T-helper 1 cell (primary cell): ENCODE measurements around the gene LHX8.

Experiments used
- DNase-seq, 5 donors: peaks; one replicate each; pipeline ENCODE4 v3.0.0-alpha.2; 2012 to 2020

The LHX8 gene

GRCh38 chr1:75208862-75209261, 74.7 kb downstream of the LHX8 start:
- DNase-seq, result no peak
